Skin epidermis (tissue), 12 donors: Measurements from ENCODE around the gene RAP1GDS1.
"Not testable (repeated sequence)": the region's sequence is repeated elsewhere in the genome, so short reads cannot be mapped to it uniquely, and the experiment has no call there.

ENCODE experiments used
- H3K27ac ChIP-seq, 21 experiments: fragments of 200-600 bp; sonication (generic) in 11 of 21; one replicate each; pipeline ENCODE4 v1.5.0; 2020; ENCODE audit warnings: mild to moderate bottlenecking in 3 of 21, inconsistent platforms in 2 of 21, moderate library complexity in 2 of 21
- H3K4me3 ChIP-seq, 7 experiments: fragments of 200-600 bp; sonication (generic) in 2 of 7; one replicate each; pipeline ENCODE4 v1.5.0; 2020; ENCODE audit warnings: inconsistent platforms in 2 of 7, mild to moderate bottlenecking in 2 of 7, moderate library complexity in 1 of 7

The RAP1GDS1 gene

DNA sequence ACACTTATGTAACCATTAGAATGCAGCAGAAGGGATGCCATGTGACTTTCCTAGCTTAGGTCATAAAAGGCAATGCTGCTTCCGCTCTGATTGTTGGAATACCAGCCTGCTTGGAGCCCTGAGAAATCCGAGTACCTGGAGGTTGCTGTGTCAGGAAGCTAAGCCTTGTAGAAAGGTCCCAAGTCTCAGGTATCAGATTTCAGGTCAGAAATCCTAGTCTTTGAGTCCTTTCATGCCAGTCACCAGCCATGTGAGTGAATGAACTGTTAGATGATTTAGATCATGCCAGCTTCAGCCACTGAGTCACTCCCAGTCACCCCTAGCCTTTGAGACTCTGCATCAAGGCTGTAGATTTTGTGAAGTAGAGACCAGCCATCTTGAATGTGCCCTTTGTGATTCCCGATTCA lies 23.5 kb downstream of the RAP1GDS1 start:
- no peak overlapping the region for H3K27ac ChIP-seq
- H3K4me3 ChIP-seq, result no peak overlapping the region

GRCh38 chr4:98285676-98286075 lies 24.5 kb downstream of the RAP1GDS1 start:
- Histone ChIP-seq H3K4me3 (no peak overlapping the region), H3K27ac (no peak overlapping the region)

DNA sequence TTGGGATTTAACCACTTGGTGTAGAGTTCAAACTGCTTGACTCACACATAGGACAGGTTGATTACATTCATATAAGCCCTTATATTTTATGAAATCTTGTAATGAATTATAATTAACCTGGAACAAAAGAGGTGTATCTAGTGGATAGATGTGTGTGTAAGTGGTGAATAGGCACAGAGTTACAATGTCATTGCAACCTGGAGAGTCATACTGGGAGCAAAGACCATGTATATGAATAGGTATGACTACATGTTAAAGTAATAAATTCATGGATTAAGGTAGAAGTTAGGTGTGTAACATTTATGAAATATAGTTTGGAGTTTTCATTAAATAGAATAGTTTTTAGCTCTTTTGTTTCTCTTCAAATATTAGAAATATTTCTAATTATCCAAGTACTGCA lies 26.1 kb downstream of the RAP1GDS1 start:
- no peak overlapping the region for H3K4me3 ChIP-seq
- no peak overlapping the region for H3K27ac ChIP-seq

DNA sequence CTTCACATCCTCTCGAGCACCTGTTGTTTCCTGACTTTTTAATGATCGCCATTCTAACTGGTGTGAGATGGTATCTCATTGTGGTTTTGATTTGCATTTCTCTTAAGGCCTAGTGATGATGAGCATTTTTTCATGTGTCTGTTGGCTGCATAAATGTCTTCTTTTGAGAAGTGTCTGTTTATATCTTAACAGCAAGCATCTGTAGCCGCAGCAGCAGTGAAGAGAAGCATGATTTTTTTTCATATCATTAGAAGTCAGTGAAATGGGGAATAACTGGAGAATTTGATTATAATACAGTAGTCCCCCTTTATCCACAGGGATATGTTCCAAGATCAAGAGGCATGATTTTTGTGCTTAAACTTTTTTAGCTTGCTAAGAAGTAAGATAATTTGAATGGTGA lies 27.5 kb downstream of the RAP1GDS1 start:
- not testable (repeated sequence) for H3K27ac ChIP-seq

GRCh38 chr4:98289375-98289774 lies 28.2 kb downstream of the RAP1GDS1 start:
- no peak overlapping the region for H3K27ac ChIP-seq

More for the DNA sequence above, 27.5 kb downstream of the RAP1GDS1 start:
- not testable (repeated sequence) for H3K4me3 ChIP-seq

GRCh38 chr4:98290511-98290910 lies 29.3 kb downstream of the RAP1GDS1 start:
- H3K4me3 ChIP-seq, result no peak overlapping the region
- H3K27ac ChIP-seq, result no peak overlapping the region

More at GRCh38 chr4:98289375-98289774, 28.2 kb downstream of the RAP1GDS1 start:
- H3K4me3 ChIP-seq, result no peak overlapping the region

DNA sequence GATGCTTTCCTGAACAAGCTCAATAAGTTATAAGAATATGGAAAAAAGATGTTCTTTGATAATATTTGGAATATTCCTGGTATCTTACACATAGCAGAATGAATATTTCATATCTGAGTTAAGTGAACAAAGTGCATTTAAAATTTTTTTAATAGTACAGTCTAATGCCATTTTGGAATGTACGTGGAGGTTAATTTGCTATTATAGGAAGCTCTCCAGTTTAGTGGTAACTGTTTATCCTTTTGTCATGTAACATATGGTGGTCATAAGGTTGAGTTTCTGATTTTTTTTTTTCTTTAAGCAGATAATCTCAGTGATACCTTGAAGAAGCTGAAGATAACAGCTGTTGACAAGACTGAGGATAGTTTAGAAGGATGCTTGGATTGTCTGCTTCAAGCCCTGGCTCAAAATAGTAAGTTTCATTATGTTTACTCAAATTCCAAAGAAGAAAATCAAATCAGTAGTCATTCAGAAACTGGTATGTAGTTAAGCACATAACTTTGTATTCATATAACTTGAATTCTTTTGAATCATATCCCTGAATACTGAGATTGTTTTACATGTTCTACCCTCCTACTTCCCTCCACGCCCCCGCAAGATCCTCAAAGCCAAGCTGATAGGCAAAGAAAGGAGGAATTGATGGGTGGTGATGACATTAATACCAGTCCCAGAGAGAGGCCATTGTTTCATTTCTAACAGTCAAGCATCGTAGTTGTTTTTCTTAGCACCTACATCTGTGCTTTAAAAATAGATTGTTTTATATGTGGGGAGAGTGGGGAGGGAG lies 32.1 kb downstream of the RAP1GDS1 start:
- Histone ChIP-seq H3K27ac (no peak overlapping the region), H3K4me3 (no peak overlapping the region)

GRCh38 chr4:98298022-98298421 lies 36.8 kb downstream of the RAP1GDS1 start:
- Histone ChIP-seq H3K4me3 (no peak overlapping the region), H3K27ac (no peak overlapping the region)

DNA sequence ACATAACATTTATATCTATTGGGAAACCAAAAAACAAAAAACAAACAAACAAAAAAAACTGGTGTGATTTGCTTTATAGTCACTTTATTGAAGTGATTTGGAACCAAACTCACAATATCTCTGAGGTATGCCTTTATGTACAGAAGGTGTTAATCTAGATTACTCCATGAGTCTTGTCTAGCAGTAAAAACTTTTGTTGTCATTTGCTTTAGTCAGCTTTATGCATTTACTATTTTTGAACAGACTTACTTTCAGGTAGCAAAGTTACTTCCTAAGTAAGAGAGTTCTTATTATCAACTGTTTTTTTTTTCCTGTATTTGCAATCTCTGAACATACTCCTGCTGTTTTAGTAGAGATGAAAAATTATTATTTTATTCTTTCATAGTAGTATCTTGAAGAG lies 39.5 kb downstream of the RAP1GDS1 start:
- H3K4me3 ChIP-seq, result no peak overlapping the region
- no peak overlapping the region for H3K27ac ChIP-seq

- Histone ChIP-seq H3K4me3 (no peak overlapping the region), H3K27ac (no peak overlapping the region)
Measured at GRCh38 chr4:98305576-98305975, 44.4 kb downstream of the RAP1GDS1 start.

DNA sequence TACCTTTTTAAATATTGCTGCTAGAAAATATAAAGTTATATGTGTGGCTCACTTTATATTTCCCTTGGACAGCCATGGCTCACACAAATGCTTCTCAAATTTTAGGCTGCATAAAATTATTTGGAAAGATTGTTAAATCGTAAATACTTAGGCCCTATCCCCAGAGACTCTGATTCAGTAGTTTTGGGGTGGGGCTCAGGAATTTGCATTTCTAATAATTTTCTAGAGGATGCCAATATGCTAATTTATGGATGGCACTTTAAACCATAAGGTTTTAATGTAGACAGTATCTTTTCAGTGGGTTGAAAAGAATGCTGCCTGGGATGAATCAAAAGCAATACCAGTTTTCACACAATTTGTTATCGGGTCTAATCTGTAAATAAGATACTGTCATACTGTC lies 49.7 kb downstream of the RAP1GDS1 start:
- H3K4me3 ChIP-seq, result no peak overlapping the region
- no peak overlapping the region for H3K27ac ChIP-seq

DNA sequence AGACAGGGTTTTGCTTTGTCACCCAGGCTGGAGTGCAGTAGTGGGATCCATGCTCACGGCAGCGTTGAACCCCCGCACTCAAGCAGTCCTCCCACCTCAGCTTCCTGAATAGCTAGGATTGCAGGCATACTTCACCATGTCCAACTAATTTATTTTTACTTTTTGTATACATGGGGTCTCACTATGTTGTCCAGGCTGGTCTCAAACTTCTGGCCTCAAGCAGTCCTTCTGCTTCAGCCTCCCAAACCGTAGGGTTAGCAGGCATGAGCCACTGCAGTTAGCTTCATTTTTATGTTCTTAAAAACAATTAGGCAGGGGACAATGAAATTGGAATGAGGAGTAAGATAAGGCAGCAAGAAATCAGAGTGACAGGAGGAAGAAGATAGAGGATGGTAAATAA lies 50.5 kb downstream of the RAP1GDS1 start:
- Histone ChIP-seq H3K4me3 (no peak overlapping the region), H3K27ac (no peak overlapping the region)

- no peak overlapping the region for H3K4me3 ChIP-seq
Measured at GRCh38 chr4:98314791-98315565, 53.8 kb downstream of the RAP1GDS1 start.

DNA sequence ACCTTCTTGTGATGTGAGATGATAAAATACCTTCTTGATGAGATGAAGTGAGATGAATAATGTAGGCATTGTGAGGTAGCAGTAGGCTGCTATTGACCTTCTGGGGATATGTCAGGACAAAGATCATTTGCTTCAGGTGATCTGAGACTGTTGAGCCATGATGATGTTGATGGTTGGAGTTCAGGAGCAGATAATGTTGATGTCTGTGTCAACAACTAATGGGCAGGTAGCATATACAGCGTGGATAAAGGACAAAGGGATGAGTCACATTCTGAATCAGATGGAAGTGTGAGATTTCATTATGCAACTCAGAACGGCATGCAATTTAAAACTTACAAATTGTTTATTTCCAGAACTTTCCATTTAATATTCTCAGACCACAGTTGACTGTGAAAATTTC lies 57.3 kb downstream of the RAP1GDS1 start:
- Histone ChIP-seq H3K27ac (no peak overlapping the region), H3K4me3 (no peak overlapping the region)

More at GRCh38 chr4:98314791-98315565, 53.8 kb downstream of the RAP1GDS1 start:
- H3K27ac ChIP-seq, result no peak overlapping the region

- Histone ChIP-seq H3K4me3 (no peak overlapping the region), H3K27ac (no peak overlapping the region)
Measured at GRCh38 chr4:98319021-98319420, 57.8 kb downstream of the RAP1GDS1 start.

- Histone ChIP-seq H3K27ac (no peak overlapping the region), H3K4me3 (no peak overlapping the region)
Measured at GRCh38 chr4:98326168-98326567, 65.0 kb downstream of the RAP1GDS1 start.

GRCh38 chr4:98327694-98328093 lies 66.5 kb downstream of the RAP1GDS1 start:
- no peak overlapping the region for H3K4me3 ChIP-seq
- no peak overlapping the region for H3K27ac ChIP-seq

DNA sequence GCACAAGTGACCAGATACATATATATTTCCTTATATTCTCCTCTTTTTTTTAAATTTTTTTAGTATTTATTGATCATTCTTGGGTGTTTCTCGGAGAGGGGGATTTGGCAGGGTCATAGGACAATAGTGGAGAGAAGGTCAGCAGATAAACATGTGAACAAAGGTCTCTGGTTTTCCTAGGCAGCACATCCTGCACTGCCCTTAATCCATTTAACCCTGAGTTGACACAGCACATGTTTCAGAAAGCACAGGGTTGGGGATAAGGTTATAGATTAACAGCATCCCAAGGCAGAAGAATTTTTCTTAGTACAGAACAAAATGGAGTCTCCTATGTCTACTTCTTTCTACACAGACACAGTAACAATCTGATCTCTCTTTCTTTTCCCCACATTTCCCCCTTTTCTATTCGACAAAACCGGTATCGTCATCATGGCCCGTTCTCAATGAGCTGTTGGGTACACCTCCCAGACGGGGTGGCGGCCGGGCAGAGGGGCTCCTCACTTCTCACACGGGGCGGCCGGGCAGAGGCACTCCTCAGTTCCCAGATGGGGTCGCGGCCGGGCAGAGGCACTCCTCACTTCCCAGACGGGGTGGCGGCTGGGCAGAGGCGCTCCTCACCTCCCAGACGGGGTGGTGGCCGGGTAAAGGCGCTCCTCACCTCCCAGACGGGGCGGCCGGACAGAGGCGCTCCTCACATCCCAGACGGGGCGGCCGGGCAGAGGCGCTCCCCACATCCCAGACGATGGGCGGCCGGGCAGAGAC lies 68.9 kb downstream of the RAP1GDS1 start:
- not testable (repeated sequence) for H3K27ac ChIP-seq, H3K4me3 ChIP-seq

DNA sequence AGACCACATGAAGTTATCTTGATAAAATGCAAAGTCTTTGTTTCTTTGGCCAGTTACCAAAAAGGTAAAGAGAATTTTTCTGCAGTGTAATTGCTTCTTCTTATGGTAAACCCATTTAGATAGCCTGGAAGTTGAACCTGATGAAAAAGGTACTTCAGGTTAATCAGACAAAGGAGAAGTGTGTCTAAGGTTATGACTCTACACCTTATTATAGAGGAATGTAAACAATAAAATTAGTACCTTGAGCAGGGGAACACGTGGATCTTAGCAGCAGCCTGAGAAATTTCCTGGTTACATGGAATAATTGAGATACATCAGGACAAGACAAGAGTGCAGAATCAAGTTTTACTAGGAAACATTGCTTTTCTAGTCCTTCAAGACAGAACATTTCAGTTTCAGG lies 70.8 kb downstream of the RAP1GDS1 start:
- no peak overlapping the region for H3K27ac ChIP-seq

DNA sequence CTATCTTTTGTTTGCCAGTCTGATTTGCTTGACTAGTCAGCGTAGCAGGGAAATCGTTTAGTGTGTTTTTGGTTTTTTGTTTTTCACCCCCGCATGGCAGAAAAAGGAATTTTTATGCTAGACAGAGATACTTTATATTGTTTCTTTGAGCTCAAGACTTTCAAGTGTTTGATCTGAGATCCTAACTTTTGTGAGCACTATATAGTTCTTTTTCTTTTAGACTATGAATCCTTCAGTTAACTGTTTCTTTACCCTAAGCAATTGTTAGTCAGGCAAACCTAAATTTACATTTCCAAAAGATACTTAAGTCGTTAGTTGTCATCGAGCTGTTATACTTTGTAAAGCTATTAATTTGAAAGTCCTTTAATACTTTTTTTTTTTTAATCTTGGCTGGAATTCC lies 73.3 kb downstream of the RAP1GDS1 start:
- no peak overlapping the region for H3K4me3 ChIP-seq
- no peak overlapping the region for H3K27ac ChIP-seq

More for the DNA sequence above, 70.8 kb downstream of the RAP1GDS1 start:
- H3K4me3 ChIP-seq, result no peak overlapping the region
